DOHH2 (cell line): ENCODE data around the gene FRYL.

Source experiments
- H3F3A ChIP-seq: fragments of 200-600 bp; sonication (generic), shearing (Covaris generic); 2 replicates; pipeline ENCODE4 v1.6.0; 2016; ENCODE audit warnings: antibody characterized with exemption, mild to moderate bottlenecking; ENCODE audit not compliant: control insufficient read depth, insufficient read depth
- H3K27ac ChIP-seq: fragments of 200-600 bp; sonication (generic); 2 replicates; pipeline ENCODE4 v1.5.1; 2014; ENCODE audit warnings: low read depth, mild to moderate bottlenecking, low read length, moderate library complexity
- H3K27me3 ChIP-seq: fragments of 200-600 bp; sonication (generic); 2 replicates; pipeline ENCODE4 v1.6.1; 2014; ENCODE audit warnings: mild to moderate bottlenecking, low read length, mixed read lengths; ENCODE audit not compliant: control insufficient read depth
- H3K36me3 ChIP-seq: fragments of 200-600 bp; sonication (generic); 2 replicates; pipeline ENCODE4 v1.6.1; 2014; ENCODE audit warnings: mild to moderate bottlenecking, low read length, moderate library complexity, mixed read lengths; ENCODE audit not compliant: control insufficient read depth
- H3K4me1 ChIP-seq: fragments of 200-600 bp; sonication (generic); 2 replicates; pipeline ENCODE4 v1.6.1; 2014; ENCODE audit warnings: mild to moderate bottlenecking, low read length, mixed read lengths; ENCODE audit not compliant: control insufficient read depth
- H3K4me2 ChIP-seq: fragments of 200-600 bp; sonication (generic); 2 replicates; pipeline ENCODE4 v1.6.0; 2014; ENCODE audit warnings: mild to moderate bottlenecking, low read length, moderate library complexity
- H3K4me3 ChIP-seq: fragments of 200-600 bp; sonication (generic); 2 replicates; pipeline ENCODE4 v1.5.1; 2014; ENCODE audit warnings: mild to moderate bottlenecking, low read length, mixed read lengths
- H3K79me2 ChIP-seq: fragments of 200-600 bp; sonication (generic); 2 replicates; pipeline ENCODE4 v1.6.1; 2014; ENCODE audit warnings: mild to moderate bottlenecking, low read length, mixed read lengths; ENCODE audit not compliant: control insufficient read depth
- H3K9me2 ChIP-seq: fragments of 200-600 bp; sonication (generic); replicated peaks from 2 replicates; pipeline ENCODE4 v1.6.1; 2014; ENCODE audit warnings: mild to moderate bottlenecking, low read length, mixed read lengths; ENCODE audit not compliant: control insufficient read depth
- H3K9me3 ChIP-seq: fragments of 200-600 bp; sonication (generic); 2 replicates; pipeline ENCODE4 v1.6.1; 2014; ENCODE audit warnings: antibody characterized with exemption, low read length, mixed read lengths; ENCODE audit not compliant: control insufficient read depth, insufficient read depth
- H4K20me1 ChIP-seq: fragments of 200-600 bp; sonication (generic); 2 replicates; pipeline ENCODE4 v1.6.0; 2014; ENCODE audit warnings: low read depth, mild to moderate bottlenecking, antibody characterized with exemption, low read length, moderate library complexity; ENCODE audit not compliant: control insufficient read depth, insufficient read depth
- EZH2phosphoT487 ChIP-seq: fragments of 200-600 bp; sonication (generic); IDR thresholded peaks from 2 replicates; pipeline ENCODE4 v1.6.1; 2017; ENCODE audit warnings: borderline replicate concordance, mild to moderate bottlenecking, antibody characterized with exemption, low read length, moderate library complexity, mixed read lengths
- TF ChIP-seq, protein P1 (sequence below): fragments of 200-600 bp; sonication (generic); IDR thresholded peaks from one replicate; pipeline ENCODE4 v1.5.1; 2014; ENCODE audit warnings: antibody characterized with exemption, mild to moderate bottlenecking, low read depth, low read length; ENCODE audit not compliant: poor library complexity, severe bottlenecking

FRYL gene

GRCh38 chr4:48705609-48706008 is 74.5 kb downstream of the FRYL start:
- no peaks in the 10 kb centered on the region for H4K20me1 ChIP-seq
- no peak overlapping the region for H3K4me3 ChIP-seq
- peaks cover 26% of the 10 kb centered on the region for H3K36me3 ChIP-seq
- H3K9me3 ChIP-seq = no peaks in the 10 kb centered on the region
- H3K4me1 ChIP-seq = no peaks in the 10 kb centered on the region
- H3K9me2 ChIP-seq = no peaks in the 10 kb centered on the region
- no peaks in the 10 kb centered on the region for H3F3A ChIP-seq
- H3K79me2 ChIP-seq = peaks cover 50% of the 10 kb centered on the region
- H3K27me3 ChIP-seq = no peaks in the 10 kb centered on the region
- no peak overlapping the region for H3K4me2 ChIP-seq
- no peak for TF ChIP-seq EZH2phosphoT487
- TF ChIP-seq, protein P1, sequence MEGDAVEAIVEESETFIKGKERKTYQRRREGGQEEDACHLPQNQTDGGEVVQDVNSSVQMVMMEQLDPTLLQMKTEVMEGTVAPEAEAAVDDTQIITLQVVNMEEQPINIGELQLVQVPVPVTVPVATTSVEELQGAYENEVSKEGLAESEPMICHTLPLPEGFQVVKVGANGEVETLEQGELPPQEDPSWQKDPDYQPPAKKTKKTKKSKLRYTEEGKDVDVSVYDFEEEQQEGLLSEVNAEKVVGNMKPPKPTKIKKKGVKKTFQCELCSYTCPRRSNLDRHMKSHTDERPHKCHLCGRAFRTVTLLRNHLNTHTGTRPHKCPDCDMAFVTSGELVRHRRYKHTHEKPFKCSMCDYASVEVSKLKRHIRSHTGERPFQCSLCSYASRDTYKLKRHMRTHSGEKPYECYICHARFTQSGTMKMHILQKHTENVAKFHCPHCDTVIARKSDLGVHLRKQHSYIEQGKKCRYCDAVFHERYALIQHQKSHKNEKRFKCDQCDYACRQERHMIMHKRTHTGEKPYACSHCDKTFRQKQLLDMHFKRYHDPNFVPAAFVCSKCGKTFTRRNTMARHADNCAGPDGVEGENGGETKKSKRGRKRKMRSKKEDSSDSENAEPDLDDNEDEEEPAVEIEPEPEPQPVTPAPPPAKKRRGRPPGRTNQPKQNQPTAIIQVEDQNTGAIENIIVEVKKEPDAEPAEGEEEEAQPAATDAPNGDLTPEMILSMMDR = no peak
- no peak overlapping the region for H3K27ac ChIP-seq

DNA sequence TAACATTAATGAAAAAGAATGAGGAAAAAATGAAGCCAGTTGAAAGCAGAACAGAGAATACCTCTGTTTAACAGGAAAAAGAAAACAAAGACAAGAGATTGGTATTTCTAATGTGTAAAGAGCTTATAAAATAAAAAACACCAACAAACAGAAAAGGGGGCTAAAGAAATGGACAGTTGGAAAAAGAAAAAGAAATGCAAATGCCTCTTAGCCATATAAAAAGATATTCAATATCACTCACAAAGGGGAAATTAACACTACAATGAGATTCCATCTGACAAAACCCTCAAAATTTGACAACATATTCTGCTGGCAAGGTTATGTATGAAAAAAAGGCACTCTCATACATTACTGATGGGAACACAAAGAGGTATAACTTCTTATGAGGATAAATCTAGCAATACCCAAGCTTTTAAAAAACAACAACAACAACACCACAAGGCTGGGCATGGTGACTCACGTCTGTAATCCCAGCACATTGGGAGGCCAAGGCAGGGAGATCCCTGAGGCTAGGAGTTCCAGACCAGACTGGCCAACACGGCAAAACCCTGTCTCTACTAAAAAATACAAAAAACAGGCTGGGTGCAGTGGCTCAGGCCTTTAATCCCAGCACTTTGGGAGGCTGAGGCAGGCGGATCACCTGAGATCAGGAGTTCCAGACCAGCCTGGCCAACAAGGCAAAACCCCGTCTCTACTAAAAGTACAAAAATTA is 75.8 kb downstream of the FRYL start:
- H3K27me3 ChIP-seq = no peaks in the 10 kb centered on the region
- H3K4me1 ChIP-seq = no peaks in the 10 kb centered on the region
- peaks cover 43% of the 10 kb centered on the region for H3K79me2 ChIP-seq
- peaks cover 12% of the 10 kb centered on the region for H3K36me3 ChIP-seq
- no peaks in the 10 kb centered on the region for H3F3A ChIP-seq
- H3K4me3 ChIP-seq = no peak overlapping the region
- H3K9me3 ChIP-seq = no peaks in the 10 kb centered on the region
- H4K20me1 ChIP-seq = no peaks in the 10 kb centered on the region
- H3K9me2 ChIP-seq = no peaks in the 10 kb centered on the region
- H3K27ac ChIP-seq = no peak overlapping the region
- no peak overlapping the region for H3K4me2 ChIP-seq
- TF ChIP-seq EZH2phosphoT487 = no peak
- TF ChIP-seq, protein P1 = no peak

- Histone ChIP-seq H3K9me2 (no peaks in the 10 kb centered on the region), H3K27me3 (no peaks in the 10 kb centered on the region), H3F3A (no peaks in the 10 kb centered on the region), H3K4me2 (no peak overlapping the region), H3K4me3 (no peak overlapping the region), H3K9me3 (no peaks in the 10 kb centered on the region), H3K79me2 (peaks cover 68% of the 10 kb centered on the region), H4K20me1 (no peaks in the 10 kb centered on the region), H3K4me1 (peaks cover 4% of the 10 kb centered on the region; the same call in 1 of the 2 replicates), H3K27ac (no peak overlapping the region), H3K36me3 (peaks cover 3% of the 10 kb centered on the region; the same call in 1 of the 2 replicates)
- no peak for TF ChIP-seq EZH2phosphoT487
- TF ChIP-seq, protein P1 = no peak
Observed at GRCh38 chr4:48699475-48699874, 80.6 kb downstream of the FRYL start.
